Urinary bladder (tissue), 4 donors: ENCODE data around the gene PPY. TPM values are rescaled to one million over a fixed set of nuclear protein-coding genes. Genes with fewer than 3 reads are reported as not detected.
A peak's percentile ranks its signal among the peaks of the same experiment; 100 is the strongest.

ENCODE experiments used
- DNase-seq: peaks from one replicate; pipeline ENCODE4 v3.0.0-alpha.2; 2015; ENCODE audit errors: extremely low spot score
- H3K27ac ChIP-seq: one replicate; pipeline ENCODE4 v1.5.1; 2013; ENCODE audit warnings: low read depth, mild to moderate bottlenecking, moderate library complexity
- H3K36me3 ChIP-seq: one replicate; pipeline ENCODE4 v1.6.1; 2013; ENCODE audit warnings: mild to moderate bottlenecking, moderate library complexity; ENCODE audit not compliant: insufficient read depth
- H3K4me1 ChIP-seq: one replicate; pipeline ENCODE4 v1.6.1; 2013; ENCODE audit warnings: mild to moderate bottlenecking, moderate library complexity; ENCODE audit not compliant: insufficient read depth
- H3K4me3 ChIP-seq: one replicate; pipeline ENCODE4 v1.5.1; 2013; ENCODE audit warnings: low read depth, low read length
- WGBS: extraction: QIAGEN DNeasy Blood & Tissue Kit; methylation state at CpG from one replicate; pipeline ENCODE4 v1.1.7; 2013; 5-methylcytosine and 5-hydroxymethylcytosine counted together
- polyA plus RNA-seq: library from polyadenylated mRNA; stranded (reverse); fragments of 200-250 nt; gene quantifications from one replicate; pipeline ENCODE4 v1.2.3, GENCODE V29; 2013
- total RNA-seq: library from RNA; depleted of rRNA; stranded (reverse); fragments of >200 nt; gene quantifications from one replicate; pipeline ENCODE4 v1.2.3, GENCODE V29; 2014
- donor health status: healthy with polysubstance abuse.
- donor health status: healthy.

PPY gene, protein sequence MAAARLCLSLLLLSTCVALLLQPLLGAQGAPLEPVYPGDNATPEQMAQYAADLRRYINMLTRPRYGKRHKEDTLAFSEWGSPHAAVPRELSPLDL
- total RNA-seq, result not detected
- polyA plus RNA-seq, result not detected

DNA sequence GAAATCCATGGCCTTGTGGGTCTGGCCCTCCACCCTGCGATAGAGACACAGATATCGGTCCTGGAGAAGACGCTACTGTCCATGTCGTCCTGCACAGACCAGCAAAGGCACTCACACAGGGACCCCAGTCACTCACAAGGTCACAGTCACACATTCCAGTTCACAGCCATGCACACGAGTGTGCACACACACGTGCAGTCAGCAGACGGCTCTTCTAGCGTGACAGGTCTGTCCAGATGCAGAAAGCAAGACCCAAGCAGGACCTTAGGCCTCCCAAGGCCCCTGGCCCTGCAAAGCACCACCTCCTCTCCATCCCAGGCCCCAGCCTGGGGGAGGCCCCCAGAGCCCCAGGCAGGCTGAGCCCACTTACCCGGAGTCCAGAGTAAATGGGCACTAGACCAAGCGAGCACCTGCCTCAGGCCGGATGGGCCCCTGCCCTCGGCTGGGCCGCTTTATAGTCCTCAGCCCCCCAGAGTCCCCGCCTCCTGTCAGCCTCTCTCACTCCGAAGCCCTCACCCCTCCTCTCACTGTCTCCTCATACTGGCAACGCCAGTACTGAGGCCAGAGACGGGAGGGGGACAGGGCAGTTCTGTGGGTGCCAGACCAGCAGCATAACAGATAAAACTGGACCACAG is at the start of gene PPY:
TSS of gene PPY (minus strand) at position 426 of the 635 bp plus-strand sequence. CDS start 822 bp downstream, outside the sequence.
- H3K36me3 ChIP-seq, result no peaks in the 10 kb centered on the region
- DNase-seq, result no peak

DNA sequence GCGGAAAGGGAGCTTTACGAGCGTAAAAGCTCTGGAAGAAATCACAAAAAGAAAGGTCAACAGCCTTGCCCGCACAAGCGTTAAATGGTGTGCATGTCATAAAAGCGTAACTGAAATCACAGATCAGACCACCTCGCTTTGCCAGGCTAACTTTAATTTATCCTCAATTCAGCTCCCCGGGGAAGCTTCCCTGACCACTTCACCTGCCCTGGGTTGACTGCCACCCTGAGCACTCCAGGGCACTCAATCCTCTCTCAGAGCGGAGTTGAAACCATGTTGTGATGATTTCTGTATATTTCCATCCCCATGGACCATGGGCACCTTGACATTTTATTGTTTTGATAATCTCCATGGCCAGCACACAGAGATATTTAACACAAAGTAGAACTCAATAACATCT is 46.0 kb upstream of the PPY start:
- Histone ChIP-seq H3K4me1 (peaks cover 2% of the 10 kb centered on the region), H3K4me3 (no peak overlapping the region), H3K36me3 (no peaks in the 10 kb centered on the region), H3K27ac (no peak overlapping the region)
- WGBS, result 52% methylated on average over 9 of the region's 9 CpGs
- no peak for DNase-seq

More for the DNA sequence above, at the start of gene PPY:
- no peak within 1 kb of the TSS for H3K4me3 ChIP-seq
- H3K27ac ChIP-seq, result no peak within 1 kb of the TSS
- WGBS, result 79% methylated on average over 17 of the region's 17 CpGs
- no peaks in the 10 kb centered on the region for H3K4me1 ChIP-seq

DNA sequence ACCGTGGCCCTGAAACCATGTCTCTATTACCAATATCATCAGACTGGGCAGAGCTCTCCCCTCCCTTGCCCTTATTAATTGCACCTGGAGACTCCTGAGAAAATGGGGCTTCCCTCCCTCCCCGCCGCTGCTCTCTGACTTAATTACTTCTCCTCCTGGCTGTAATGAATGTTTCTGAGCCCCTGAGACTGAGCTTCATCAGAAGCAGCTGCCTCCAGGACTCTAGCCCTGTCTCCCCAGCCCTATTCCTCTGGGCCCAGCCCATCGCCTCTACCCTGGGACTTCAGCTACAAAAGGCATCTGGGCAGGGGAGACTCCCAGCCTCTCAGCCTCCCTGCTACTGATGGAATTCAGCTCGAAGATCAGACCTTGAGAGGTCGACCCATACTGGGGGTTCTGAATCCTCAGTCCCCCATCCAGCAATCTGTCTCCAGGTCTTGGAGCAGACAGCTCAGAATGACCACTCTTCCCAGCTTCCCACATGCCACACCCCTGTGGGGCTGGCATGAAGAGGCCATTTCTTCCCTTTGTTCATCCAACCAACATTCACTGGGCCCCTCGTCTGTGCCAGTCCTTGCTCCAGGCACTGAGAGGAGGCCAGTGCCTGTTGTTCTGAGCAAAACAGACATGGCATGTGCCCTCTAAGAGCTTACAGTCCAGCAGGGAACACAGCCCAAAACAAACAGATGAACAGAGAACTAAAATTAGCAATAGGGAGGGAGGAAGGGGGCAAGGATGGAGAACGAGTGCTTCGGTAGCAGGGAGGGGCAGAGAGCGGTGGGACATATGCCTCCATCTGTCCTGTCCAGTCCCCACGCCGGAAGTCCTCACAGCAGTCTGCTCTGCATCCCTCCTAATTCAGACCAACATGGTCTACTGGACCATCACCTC is 45.1 kb upstream of the PPY start:
- DNase-seq, result no peak
- Histone ChIP-seq H3K4me3 (no peak overlapping the region), H3K4me1 (peaks cover 2% of the 10 kb centered on the region), H3K36me3 (no peaks in the 10 kb centered on the region), H3K27ac (no peak overlapping the region)
- 60% methylated on average over 12 of the region's 12 CpGs for WGBS

DNA sequence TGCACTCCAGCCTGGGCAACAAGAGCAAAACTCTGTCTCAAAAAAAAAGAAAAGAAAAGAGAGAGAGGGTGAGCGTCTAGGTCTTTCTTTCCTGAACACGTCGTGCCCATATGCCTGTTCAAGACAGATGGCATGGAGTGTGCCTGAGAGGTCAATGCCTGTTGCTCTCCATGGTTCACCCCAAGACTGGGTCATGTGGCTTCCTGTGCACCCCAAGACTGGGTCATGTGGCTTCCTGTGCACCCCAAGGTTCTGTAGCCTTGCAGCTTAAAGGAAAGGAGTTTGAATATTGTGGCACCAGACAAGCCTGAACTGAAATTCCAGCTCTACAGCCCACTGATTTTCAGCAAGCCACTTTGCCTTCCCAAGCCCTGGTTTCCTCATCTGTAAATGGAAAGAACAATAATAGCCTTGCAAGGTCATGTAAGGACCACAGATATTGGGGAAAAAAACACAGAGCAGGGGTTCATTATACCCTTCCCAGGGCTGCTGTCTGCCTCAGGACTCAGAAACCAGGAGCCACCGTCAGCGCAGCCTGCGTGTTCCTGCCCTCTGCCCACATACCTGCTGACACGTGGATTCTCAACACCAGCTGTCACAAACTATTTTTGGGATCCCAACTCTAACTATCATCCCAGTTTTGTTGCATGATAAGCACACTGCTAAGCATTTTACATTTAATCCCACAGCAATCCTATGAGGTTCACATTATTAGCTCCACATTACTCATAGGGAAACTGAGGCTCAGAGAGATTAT is 44.1 kb upstream of the PPY start:
- no peak overlapping the region for H3K4me3 ChIP-seq
- 80% methylated on average over 7 of the region's 7 CpGs for WGBS
- no peak for DNase-seq
- H3K27ac ChIP-seq, result no peak overlapping the region
- H3K36me3 ChIP-seq, result no peaks in the 10 kb centered on the region
- peaks cover 2% of the 10 kb centered on the region for H3K4me1 ChIP-seq

DNA sequence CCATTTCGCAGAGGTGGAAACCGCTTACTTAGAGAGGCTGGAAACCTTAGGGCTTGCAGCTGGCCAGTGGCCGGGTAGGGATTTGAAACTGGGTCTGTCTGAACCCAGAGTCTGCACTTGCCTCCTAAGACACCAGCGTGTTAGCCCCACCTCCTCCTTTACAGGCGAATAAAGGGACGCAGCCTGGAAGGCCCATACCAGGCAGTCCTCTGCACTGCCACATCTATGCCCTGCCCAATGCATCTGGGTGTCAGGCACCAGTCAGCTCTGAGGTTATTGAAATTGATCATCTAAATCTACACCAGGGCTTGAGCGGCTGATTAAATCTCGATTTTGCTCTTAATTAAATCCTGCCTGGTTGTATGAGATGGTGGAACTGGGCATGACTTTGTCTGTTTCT is 42.2 kb upstream of the PPY start:
- Histone ChIP-seq H3K36me3 (no peaks in the 10 kb centered on the region), H3K4me3 (no peak overlapping the region), H3K27ac (no peak overlapping the region), H3K4me1 (peaks cover 2% of the 10 kb centered on the region)
- 71% methylated on average over 8 of the region's 8 CpGs for WGBS
- no peak for DNase-seq

DNA sequence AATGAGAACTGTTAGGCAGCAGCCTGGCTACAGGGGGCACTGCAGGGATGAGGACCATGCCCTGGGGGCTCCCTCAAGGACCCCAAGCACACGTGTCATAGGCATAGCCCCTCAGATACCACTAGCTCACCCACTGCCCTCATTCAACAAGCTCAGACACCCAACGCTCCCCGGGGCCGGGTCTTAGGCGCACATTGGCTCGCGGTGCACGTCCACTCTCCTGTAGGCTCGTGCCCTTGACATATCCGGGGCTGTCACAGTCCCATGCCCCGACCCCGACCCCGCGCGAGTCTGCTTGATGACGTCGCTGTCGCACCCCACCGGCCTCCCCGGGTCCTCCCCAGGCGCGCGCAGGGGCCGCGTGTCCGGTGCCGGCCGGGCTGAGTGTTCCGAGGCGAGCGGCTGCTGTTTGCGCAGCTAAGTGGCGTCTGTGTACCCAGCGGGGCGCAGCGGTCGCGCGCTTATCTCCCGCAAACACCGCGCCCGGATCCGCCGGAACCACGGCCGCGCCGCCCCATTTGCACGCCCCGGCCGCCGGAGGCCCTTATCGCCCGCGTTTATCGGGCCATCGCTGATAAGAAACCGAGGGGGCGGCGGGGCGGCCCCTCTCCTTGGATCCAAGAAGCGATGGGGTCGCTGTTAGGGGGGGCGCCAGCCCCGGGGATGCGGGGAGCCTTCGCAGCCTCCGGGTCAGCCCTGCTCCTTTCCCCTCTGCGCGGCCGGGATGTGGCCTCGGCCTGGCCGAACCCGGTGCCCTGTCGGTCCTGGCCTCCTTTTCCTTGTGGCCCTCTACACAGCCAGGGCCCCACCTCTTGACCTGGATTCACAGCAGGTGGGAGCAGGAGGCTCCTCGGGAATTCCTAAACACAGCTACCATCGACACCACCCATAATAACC is 41.5 kb upstream of the PPY start:
- no peak overlapping the region for H3K27ac ChIP-seq
- peaks cover 2% of the 10 kb centered on the region for H3K4me1 ChIP-seq
- no peaks in the 10 kb centered on the region for H3K36me3 ChIP-seq
- DNase-seq, result no peak
- peak overlapping the region; percentile 37 for H3K4me3 ChIP-seq
- WGBS, result 3% methylated on average over 78 of the region's 78 CpGs

DNA sequence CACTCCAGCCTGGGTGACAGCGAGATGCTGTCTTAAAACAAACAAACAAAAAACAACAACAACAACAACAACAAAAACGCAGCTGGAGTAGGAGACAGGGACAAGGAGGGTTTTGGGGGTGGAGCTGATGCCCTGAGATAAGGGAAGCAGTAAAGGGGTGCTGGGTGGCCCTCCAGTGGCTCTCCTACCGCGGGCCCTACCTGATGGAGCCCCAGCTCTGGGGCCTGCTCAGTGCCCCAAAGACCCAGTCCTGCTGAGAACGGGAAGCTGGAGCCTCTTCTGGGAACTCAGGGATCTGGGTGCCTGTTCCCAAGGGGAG is 40.9 kb upstream of the PPY start:
- Histone ChIP-seq H3K4me1 (peaks cover 2% of the 10 kb centered on the region), H3K4me3 (peak overlapping the region; percentile 37), H3K36me3 (no peaks in the 10 kb centered on the region), H3K27ac (no peak overlapping the region)
- no peak for DNase-seq
- 23% methylated on average over 5 of the region's 5 CpGs for WGBS

DNA sequence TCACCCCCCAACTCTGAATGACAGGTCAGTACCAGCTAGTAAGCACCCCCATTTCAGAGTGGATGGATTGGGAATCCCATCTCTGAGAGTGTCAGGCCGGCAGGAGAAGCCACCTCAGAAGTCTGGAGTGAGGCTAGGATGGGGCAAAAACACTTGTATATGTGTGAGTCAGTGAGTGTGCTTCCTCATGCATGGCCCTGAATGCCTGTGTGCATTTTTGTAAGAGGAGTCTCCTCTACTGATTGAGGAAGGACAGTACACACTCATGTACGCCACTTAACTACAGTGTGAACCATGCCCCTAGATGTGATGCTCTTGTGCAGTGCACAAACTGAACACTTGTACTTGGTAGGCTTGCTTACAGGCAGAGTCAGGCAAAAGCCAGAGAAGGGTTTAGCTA is 39.9 kb upstream of the PPY start:
- DNase-seq, result no peak
- WGBS, result 82% methylated on average over 2 of the region's 2 CpGs
- Histone ChIP-seq H3K4me3 (no peak overlapping the region), H3K4me1 (peaks cover 2% of the 10 kb centered on the region), H3K27ac (no peak overlapping the region), H3K36me3 (no peaks in the 10 kb centered on the region)

DNA sequence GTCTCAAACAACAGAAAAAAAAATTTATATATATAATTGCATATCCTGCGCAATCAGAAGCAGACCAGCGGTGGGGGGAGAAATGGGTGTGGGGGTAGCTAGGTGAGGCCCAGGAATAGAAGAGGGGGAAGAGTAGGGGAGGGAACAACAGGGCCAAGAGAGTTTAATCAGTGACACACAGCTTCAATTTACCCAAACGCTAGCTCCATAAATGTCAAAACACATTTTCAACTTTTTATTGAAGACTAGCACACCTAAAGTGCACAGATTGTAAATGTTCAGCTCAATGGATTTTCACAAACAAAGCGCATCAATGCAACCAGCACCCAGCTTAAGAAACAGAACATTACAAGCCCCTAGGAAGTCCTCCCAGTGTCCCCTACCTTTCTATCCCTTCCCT is 37.4 kb upstream of the PPY start:
- DNase-seq, result no peak
- Histone ChIP-seq H3K4me3 (no peak overlapping the region), H3K27ac (no peak overlapping the region), H3K4me1 (peaks cover 2% of the 10 kb centered on the region), H3K36me3 (no peaks in the 10 kb centered on the region)
- 59% methylated on average over 4 of the region's 4 CpGs for WGBS

DNA sequence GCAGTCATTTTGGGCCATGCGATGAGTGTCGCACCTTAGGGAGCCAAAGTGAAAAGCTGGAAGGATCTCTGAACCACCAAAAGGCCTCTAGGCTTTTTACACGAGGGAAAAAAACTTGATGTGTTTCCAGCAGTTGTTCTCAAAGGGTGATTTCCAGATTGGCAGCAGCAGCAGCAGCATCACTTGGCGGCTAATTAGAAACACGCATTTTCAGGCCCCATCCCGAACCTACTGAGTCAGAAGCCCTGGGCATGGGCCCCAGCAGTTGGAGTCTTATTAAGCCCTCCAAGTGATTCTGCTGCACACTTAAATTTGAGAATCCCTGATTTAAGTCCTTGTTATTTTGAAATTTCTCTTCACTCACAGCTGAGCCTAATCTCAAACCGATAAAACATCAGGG is 36.7 kb upstream of the PPY start:
- no peak for DNase-seq
- H3K36me3 ChIP-seq, result no peaks in the 10 kb centered on the region
- H3K4me3 ChIP-seq, result no peak overlapping the region
- H3K4me1 ChIP-seq, result peaks cover 2% of the 10 kb centered on the region
- H3K27ac ChIP-seq, result no peak overlapping the region
- WGBS, result 73% methylated on average over 7 of the region's 7 CpGs

DNA sequence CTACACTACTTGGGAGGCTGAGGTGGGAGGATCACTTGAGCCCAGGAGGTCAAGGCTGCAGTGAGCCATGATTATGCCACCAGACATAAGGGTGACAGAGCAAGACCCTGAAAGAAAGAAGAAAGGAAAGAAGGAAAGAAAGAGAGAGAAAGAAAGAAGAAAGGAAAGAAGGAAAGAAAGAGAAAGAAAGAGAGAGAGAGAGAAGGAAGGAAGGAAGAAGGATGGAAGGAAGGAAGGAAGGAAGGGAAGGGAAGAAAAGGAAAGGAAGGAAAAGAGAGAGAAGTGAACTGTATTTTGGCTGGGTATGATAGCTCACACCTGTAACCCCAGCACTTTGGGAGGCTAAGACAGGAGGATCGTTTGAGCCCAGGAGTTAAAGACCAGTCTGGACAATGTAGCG is 35.8 kb upstream of the PPY start:
- 74% methylated on average over 2 of the region's 2 CpGs for WGBS
- Histone ChIP-seq H3K27ac (no peak overlapping the region), H3K4me1 (no peaks in the 10 kb centered on the region), H3K36me3 (no peaks in the 10 kb centered on the region), H3K4me3 (no peak overlapping the region)
- no peak for DNase-seq

DNA sequence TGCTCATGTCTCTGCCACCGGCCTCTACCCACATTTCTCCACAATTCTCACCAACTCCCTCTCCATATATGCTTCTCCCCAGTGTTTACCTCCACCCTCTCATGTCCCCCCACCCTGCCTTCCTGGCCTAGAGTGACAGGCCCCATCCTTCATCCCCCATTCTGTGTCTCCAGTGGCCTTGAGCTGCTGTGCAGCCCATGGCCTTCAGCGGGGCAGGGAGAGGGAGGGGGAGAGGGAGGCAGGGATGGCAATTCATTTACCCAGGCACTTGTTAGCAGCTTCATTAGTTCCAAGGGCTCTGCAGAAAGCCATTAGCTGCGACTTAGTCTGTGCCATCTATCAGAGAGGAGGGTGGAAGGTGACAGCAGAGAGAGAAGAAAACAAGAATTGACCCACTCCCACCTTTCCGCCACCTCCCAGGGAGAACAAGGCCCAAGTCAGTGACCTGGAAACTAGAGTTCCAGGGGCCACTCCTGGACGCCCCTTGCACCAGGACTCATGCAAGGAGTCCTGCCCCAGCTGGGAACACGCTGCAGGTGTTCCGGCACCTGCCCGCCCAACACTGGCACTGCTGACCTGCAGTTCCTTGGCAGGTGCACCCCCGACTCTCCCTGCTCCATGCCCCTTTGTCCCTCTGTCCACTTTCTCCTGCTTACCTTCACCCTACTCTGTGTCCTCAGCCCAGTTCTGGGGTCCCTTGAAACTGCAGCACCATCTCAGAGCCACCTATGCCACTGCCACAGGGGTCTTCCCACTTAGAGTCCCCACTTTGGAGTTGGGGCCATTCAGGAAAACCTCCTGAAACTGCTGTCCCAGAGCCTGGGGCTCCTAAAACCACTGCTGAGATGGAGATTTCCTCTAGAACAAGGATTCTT is 34.9 kb upstream of the PPY start:
- no peak for DNase-seq
- H3K4me1 ChIP-seq, result no peaks in the 10 kb centered on the region
- no peak overlapping the region for H3K4me3 ChIP-seq
- 73% methylated on average over 9 of the region's 9 CpGs for WGBS
- no peak overlapping the region for H3K27ac ChIP-seq
- H3K36me3 ChIP-seq, result no peaks in the 10 kb centered on the region
